Ovary (tissue), 3 donors: Measurements from ENCODE around the gene AFF3.

ENCODE experiments used
- CTCF ChIP-seq, 3 donors: fragments of 450-650 bp in 2 of 3; fragments of 200-600 bp in 1 of 3; IDR thresholded peaks; one replicate each; pipeline versions ENCODE4 v1.5.1 to v1.8.0; 2016 to 2022; ENCODE audit warnings: antibody characterized with exemption in 3 of 3, mild to moderate bottlenecking in 1 of 3
- POLR2A ChIP-seq: fragments of 450-650 bp; IDR thresholded peaks from one replicate; pipeline ENCODE4 v1.6.1; 2017; ENCODE audit warnings: antibody characterized with exemption, mild to moderate bottlenecking, moderate library complexity
- donor health status: DM: no; HTN: no; CAD: no.

- TF ChIP-seq CTCF (IDR thresholded peaks at IDR 0.05): no peak
- TF ChIP-seq POLR2A: no peak
Observed at GRCh38 chr2:99635710-99636109, 506.7 kb downstream of the AFF3 start.
